DMS 273 treated with DMSO at 0.1 percent for 48 hours (cell line): ENCODE data around the gene GUCA1C.

Experiments used
- DNase-seq: peaks from one replicate; lab custom pipeline; 2025; lab: John Stamatoyannopoulos, UW

The GUCA1C gene, protein sequence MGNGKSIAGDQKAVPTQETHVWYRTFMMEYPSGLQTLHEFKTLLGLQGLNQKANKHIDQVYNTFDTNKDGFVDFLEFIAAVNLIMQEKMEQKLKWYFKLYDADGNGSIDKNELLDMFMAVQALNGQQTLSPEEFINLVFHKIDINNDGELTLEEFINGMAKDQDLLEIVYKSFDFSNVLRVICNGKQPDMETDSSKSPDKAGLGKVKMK

DNA sequence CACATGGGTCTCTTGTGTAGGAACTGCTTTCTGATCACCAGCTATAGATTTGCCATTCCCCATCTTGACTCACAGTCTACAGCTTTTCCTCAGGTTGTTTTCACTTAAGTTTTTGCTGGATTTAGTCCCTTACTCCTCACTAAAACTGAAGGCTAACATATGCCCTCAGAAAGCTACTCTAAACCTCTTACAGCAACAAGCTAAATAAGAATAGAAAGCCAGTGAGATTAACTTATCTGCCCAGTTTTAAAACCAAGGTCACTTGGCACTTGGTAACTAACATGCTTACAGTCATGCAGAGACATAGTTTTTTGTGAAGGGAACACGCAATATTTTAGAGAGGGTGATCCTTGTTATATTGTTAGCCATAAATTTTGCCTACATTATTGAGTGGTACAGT is at the start of gene GUCA1C:
Gene GUCA1C, minus strand, starts transcription at position 180 of the 400 bp plus-strand sequence. Its CDS starts 117 bp downstream, at position 63.
- DNase-seq: no peak

DNA sequence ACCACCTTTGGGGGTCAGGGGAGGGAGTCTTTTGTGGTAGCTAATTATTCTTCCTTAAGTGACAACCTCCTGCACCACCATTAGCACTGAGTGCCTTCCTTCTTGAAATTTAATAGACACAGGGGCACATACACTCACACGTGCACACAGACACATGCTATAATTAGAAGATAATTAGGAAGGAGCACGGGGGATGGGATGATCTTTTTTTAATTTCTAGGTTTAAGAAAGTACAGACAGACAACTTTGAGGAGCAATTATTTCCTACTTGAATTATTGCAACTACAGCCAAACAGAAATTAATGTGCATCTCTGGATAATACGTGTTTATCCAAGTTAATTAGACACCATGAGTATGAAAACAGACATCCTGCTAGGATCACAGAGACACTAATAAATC is 44.8 kb upstream of the GUCA1C start:
- DNase-seq: no peak

DNA sequence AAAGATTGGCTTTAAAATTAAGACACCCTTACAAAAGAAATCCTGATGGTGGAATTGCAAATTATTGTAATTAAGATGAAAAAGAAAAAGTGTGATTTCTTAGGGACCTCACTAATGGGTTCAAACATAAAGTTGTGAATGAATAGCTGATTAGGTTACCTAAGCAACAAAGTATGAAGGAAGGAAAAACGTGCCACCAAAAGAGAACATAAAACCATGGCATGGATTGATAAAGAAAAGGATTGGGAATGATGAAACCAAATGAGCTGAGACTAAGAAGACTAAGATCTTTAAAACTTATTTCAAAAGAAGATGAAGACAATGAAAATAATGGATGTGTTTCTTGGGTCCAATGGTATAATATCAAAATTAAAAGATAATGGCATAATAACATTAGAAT is 32.2 kb upstream of the GUCA1C start:
- no peak for DNase-seq

DNA sequence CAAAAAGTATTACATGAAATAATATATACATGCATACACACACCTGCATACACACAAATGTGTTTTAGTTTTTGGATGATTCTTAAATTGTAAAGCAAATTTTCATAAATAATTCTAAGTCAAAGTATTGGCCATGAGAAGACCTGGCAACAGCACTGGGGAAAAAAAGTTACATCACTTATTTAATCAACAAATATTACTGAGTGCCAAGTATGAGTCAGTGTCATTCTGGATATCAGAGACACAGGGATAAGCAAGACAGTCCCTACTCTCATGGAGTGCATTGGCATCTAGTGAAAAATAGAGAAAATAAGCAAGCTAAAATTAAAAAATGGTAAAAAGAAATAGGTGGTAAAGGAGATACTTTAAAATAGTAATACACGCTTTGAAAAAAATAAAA is 29.4 kb upstream of the GUCA1C start:
- DNase-seq: no peak

DNA sequence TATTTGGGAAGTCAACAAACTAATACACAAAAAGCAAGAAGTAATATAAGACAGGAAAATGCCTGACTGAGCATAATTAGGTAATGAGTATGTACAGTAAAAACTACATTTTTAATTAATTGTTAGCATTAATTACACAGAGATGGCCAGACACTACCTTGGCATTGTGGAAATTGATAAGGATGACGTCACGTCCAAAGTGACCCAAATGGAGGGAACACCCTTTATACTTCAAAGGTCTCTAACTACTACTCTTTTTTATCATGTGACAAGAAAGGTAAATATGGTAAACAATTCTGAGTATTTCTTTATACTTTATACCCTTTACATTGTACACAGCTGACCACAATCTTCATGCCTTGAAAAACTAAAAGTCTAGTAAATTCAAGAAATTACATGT is 22.4 kb upstream of the GUCA1C start:
- DNase-seq: no peak

DNA sequence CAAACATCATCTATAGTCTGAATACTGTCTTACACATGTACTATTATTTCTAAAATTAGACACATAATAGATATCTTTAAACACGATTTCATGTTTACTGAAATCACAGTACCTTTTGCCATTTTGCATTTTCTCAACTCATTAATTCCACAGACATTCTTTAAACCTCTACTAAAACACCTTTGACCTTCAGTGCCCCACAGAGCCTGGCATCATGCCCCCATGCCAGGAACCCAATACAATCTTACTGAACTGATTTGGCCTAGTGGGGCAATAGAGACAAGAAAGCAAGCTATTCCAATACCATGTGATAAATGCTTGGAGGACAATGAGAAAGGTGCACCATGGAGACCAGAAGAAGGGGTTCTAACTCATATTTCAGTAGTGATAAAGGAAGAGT is 19.3 kb upstream of the GUCA1C start:
- no peak for DNase-seq

DNA sequence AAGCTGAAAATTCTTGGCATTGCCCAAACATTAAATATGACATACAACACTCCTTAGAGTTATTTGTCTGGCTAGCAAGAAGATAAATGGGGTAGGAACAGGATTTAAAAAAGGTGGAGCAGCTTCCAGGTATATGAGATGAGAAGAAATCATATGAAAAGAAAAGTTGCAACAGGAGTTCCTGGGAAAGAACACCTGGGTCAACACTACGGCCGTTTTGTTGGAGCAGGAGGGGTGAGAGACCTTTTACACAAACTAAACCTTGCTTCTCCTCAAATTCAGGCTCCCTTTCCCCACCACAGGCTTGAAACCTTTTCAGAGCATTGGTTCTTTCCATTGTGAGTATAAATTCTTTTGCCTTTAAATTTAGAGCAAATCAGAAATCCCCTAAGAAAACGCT is 18.8 kb upstream of the GUCA1C start:
- no peak for DNase-seq

DNA sequence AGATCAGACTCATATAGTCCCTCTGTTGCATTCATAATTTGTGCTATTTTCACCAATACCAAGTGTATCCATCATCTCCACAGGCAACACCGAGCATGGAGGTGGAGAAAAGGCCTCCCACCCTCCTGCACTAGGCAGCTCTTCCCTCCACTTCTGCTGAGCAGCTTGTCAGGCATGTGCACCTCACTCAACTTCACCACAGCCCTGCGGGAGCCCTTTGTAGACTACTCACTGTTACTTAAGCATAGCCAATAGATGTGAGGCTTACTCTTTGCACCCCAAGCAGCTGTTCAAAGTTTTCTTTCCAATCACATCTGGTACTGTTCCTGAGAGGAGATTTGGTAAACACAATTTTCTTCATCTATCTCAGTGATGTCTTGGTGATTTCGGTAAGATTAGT is 16.9 kb upstream of the GUCA1C start:
- DNase-seq: no peak

DNA sequence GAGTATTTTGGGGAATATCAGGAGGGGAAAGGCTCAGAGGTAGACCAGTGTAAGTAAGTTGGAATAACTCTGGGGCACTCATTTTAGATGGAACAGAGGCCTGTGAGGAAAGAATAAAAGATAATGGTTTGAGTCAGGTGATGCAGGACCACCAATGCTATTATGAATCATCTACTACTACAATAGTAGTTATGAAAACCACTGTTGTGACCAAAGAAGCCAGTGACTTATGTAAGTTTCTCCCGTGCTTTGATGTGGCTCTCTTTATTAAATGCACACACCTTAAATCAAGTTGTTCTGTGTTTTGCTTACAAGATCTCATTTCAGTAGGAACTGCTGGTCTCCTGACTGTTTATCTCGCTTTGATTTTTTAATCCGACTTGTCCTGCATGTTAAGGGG is 13.1 kb upstream of the GUCA1C start:
- no peak for DNase-seq

DNA sequence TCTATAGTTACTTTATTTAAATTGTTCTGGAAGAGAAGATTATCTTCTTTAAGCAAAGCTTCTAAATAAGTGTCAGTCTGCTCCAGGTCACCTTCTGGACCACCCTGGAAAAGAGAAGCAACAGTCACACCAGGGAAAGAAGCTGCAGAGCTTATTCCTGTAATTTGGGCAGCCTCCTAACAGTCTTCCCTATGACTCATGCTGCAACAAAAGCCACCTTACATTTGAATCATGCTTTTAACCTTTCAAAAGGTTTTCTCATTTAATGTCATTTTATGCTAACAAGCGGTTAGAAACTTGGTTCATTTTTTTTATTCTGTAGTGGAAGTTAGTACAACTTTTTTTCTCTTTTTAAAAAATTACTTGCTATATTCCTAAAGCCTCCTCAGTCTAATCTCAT is 5.3 kb upstream of the GUCA1C start:
- DNase-seq: no peak

DNA sequence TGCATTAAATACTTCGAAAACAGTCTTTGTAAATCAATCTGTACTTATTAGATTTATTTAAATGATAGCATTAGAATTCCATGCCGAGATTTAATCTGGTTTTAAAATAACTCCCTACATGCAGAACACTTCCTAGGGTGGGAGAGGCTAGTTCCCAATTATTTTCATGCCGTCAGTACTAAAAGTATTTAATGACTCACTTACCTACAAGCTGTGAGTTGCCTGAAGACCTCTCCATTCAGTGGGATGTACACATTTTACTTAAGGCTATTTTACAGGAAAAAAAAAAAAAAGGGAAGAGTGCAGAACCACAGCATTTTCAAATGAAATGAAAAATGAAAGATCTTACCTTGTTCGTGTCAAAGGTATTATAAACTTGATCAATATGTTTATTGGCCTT is 469 bp downstream of the GUCA1C start:
- no peak for DNase-seq

DNA sequence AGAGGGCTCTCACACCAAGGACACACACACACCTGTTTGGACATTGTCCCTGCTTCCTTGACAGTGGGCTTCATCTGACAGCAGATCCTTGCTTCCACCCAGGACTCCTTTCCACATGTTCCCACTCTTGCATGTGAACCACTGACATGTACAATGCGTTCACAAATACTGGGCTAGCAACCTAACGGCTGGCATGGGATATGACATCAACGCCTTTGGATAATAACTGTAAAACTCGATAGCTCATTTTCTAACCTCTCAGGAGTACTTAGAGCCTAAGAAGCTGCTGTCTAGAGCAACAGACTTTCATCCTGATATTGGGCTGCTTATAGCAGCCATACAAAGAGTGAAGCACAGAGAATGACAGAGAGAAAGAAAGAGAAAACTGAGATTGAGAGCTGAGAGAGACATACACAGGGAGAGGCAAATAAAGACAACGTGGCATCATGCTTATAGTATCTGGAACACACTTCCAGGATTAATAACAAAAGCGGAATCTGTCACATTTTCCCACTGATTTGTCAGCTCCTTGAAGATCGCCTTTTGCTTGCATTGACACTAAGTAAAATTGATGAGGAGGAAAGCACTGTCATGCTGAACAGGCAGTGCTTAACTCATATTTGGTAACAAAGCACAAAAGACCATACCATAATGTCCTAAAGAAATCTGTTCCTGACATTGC is 1.7 kb downstream of the GUCA1C start:
- no peak for DNase-seq

DNA sequence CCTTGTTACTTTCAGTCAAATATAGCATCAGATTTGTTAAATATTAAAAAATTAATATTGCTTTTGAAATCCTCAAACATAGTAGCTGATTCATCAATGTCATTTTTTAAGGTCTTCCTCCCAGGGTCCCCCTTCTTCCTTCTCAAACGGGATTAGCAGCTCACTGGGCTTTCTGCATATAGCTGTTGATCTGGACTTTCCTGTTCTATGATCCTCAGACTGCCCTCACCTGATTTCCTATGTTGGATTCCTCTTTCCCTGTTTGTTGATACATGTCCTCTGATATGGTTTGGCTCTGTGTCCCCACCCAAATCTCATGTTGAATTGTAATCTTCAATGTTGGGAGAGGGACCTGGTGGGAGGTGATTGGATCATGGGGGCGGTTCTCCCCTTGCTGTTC is 5.8 kb downstream of the GUCA1C start:
- DNase-seq: no peak

DNA sequence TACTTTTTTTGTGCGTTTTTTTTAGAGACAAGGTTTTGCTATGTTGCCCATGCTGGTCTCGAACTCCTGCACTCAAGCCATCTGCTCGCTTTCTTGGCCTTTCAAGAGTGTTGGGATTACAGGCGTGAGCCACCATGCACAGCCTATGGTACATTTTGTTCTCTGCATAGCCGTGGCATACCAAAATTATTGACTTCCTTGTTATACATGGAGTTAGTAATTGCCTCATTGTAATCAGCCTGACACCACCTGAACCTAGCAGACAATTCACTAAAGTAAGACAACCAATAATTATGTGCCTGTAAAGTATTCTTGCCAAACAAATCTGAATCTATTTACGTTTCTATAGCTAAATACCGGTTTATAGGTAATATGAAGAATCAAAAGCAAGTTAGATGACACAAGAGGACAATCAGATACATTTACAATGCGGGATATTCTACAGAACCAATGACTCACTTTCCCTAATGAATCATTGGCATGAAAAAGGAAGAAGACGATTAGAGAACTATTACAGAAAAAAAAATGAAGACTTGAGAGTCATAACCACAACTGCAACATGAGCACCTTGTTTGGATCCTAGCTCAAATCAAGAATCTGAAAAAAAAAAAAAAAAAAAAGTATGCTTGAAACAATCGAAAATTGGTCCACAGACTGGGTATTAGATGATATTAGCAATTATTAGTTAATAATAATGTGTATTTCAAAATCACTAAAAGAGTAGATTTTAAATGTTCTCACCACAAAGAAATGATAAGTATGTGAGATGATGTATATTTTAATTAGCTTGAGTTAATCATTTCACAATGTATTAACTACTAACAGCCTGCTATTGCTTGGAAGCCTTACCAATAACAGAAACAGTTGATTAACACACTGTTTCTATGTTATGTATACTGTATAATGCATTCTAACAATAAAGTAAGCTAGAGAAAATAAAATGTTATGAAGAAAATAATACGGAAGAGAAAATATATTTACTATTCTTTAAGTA is 7.1 kb downstream of the GUCA1C start:
- DNase-seq: no peak

DNA sequence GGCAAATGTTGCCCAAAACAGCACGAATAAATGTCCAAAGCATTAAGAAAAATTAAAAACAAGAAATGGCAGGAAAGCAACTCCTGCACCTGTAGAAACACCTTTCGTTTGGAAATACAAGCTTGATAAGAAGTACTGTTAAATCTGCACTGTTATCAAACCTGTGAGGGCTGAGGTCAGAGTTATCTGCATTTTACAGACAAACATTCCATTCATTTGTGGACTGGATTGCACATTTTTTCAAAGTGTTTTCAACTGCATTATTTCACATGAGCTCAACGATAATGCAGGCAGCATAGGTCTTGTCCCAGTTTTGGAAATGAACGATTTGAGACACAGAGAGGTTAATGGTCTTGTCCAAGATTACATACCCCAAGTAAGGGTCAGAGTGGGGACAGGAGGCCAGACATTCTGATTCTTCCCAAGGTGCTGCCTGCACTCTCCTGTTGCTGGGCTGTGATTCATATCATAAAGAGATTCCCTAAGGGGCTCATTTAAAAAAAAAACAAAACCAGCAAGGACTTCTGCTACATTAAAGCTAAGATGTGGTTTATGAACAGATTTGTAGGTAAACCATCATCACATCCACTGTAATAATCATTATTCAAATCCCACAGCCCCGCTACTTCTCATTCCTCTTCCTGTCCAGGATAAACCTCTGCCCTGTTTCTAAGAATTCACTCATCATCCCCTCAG is 13.0 kb downstream of the GUCA1C start:
- DNase-seq: no peak

DNA sequence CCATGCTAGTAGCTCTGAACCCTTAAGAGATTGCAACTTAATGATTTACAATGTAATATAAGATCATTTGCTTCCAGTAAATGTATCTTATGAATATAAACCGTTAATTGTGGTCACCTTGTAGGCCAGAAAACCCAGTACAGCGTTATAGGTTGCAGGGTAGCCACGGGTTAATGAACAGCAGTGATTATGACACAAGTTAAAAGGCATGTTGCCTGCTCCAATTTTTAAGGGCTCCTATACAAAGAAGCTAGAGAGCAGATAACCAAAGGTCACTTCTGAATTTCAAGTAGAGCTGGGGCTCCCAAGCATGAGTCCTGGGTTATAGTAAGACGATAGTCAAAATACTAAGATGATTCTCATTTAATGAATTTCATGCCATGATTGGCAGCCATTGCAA is 13.5 kb downstream of the GUCA1C start:
- DNase-seq: no peak

DNA sequence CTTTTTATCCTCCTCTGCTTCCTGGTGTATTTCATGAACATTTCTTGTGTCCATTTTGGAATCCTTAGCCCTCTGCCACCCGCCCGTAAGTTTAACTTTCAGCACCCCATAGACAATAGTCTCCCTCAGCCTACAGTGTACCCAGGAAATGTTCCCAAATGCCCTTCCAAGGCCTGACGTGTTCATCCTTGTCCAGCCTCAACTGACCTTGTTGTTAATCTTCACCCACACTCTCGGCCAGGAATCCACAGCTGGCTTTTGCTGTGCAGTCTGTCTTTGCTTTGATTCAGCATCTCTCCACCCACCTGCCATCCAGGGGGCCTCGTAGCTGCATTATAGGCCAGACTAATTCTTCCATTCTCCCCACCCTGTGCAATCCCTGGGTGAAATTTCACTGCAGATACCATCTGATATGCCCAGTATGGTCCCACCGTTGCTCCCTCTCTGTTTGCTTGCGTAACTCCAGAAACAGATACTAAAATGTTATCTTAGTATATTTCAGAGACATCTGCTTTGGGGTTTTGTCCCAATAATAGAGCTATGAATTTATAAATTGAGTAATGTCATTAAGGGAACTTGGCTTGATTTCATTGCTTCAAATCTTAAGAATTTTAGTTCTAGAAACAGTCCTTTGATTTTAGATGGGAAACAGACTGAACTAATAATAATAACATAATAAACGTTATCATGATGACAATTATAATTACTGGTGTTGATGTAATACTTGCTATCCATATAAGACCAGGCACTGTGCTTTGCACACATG is 16.6 kb downstream of the GUCA1C start:
- DNase-seq: no peak

DNA sequence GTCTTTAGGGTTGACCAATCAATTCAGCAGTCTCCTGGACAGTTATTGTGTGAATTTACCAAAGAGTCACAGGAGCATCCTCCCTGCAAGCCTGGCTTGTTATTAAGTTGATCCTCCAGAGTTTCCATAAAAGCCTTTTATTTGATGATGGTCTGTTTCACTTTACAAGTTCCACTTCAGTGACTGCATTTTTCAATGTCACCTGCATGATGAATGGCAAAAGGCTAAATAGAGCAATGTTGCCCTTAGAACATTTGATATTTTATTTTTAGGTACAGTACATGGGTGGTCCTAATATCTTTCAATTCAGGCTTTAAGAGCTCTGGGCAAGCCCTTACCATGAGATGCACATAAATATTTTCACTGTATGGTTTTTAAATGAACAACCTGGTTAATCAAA is 22.6 kb downstream of the GUCA1C start:
- no peak for DNase-seq

DNA sequence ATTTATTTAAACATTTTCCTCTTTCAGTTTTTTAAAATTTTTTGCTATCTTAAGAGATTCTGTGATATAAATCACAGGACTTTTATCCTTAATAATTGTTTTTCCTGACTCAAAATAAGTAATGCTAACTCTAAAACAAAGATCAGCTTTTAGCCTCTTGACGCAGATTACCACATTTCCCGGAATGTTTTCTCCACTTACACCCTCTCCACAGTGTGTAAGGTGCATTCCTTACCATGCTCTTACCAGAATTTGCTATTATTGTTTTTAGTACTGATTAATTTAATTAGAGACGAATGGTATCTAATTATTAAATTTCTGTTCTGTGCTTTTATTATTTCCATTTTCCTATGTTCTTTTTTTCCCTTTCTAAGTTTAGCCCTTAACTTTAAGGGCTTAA is 34.8 kb downstream of the GUCA1C start:
- DNase-seq: no peak

DNA sequence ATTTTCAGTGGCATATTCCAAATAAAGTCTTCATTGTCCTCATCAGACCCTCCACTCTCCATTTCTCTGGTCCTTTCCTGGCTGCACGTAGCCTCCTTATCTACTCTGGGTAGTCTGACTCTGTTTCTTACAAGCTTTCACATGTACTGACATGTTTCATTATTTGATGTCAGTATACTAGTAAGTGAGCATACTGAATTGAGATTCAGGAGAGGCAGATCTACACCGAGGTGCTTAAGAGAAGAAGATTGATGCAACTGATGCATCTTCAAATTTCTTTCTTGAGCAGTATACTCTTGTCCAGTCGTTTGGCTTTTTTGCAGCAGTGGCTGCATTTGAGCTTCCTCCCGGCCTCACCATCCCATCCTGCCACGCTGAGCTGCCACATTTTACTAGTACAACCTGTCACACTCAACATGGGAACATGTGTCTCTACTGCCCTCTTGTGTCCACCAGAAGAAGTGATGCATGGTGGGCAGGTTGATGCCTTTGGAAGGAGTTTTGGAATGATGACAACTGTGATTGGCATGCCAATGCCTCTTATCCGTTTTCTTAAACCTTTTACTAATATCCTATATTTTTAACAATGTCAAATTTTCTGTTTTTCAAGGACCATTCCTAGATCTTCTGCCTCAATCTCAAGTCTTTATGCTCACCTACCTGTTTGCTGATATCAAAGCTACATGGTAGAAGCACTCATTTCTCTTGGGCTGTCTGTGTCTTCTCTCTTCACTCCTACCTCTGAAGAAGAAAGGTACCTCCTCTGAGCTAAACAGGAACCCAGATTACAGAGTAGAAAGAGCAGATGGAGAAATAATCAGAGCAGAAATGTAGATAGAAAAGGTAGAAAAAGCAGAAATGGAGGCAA is 38.7 kb downstream of the GUCA1C start:
- DNase-seq: peak; percentile 33

DNA sequence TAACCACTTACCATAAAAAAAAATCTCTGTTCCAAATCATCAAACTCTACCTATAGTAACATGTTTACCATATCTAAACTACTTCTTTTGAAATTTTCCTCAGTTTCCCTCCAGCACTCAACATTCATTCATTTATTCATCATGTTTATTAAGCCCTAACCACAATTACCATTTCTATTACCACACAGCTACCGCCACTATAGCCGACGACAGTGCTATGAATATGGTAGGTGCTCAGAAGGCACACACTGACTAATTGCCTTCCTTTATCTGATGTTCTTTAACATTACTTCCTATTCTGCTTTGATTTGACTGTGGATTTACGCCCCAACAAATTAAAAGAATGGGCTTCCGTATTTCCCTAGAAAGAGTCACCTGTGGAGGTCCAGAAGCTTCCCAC is 43.9 kb downstream of the GUCA1C start:
- DNase-seq: no peak
